BLaER1 (cell line): ENCODE data around the gene MTHFD1.

Experiments used
- H3K27ac ChIP-seq: shearing (Covaris generic); formaldehyde crosslinking; 2 replicates; pipeline ENCODE4 v1.8.1; 2022
- H3K27me3 ChIP-seq: shearing (Covaris generic); formaldehyde crosslinking; 2 replicates; pipeline ENCODE4 v1.8.1; 2022
- H3K36me3 ChIP-seq: shearing (Covaris generic); formaldehyde crosslinking; 2 replicates; pipeline ENCODE4 v1.8.1; 2022
- H3K4me1 ChIP-seq: shearing (Covaris generic); formaldehyde crosslinking; 2 replicates; pipeline ENCODE4 v1.8.1; 2022
- H3K4me2 ChIP-seq: shearing (Covaris generic); formaldehyde crosslinking; 2 replicates; pipeline ENCODE4 v1.8.1; 2022
- H3K4me3 ChIP-seq: shearing (Covaris generic); formaldehyde crosslinking; 2 replicates; pipeline ENCODE4 v1.8.1; 2022
- H3K9ac ChIP-seq: shearing (Covaris generic); formaldehyde crosslinking; 2 replicates; pipeline ENCODE4 v1.8.1; 2022
- H3K9me3 ChIP-seq: shearing (Covaris generic); formaldehyde crosslinking; 2 replicates; pipeline ENCODE4 v1.8.1; 2022
- H4K20me1 ChIP-seq: shearing (Covaris generic); formaldehyde crosslinking; 2 replicates; pipeline ENCODE4 v1.8.1; 2022
- Cebpa-rat ChIP-seq: shearing (Covaris generic); IDR thresholded peaks from 2 replicates; pipeline ENCODE4 v1.8.1; 2022

MTHFD1 gene

DNA sequence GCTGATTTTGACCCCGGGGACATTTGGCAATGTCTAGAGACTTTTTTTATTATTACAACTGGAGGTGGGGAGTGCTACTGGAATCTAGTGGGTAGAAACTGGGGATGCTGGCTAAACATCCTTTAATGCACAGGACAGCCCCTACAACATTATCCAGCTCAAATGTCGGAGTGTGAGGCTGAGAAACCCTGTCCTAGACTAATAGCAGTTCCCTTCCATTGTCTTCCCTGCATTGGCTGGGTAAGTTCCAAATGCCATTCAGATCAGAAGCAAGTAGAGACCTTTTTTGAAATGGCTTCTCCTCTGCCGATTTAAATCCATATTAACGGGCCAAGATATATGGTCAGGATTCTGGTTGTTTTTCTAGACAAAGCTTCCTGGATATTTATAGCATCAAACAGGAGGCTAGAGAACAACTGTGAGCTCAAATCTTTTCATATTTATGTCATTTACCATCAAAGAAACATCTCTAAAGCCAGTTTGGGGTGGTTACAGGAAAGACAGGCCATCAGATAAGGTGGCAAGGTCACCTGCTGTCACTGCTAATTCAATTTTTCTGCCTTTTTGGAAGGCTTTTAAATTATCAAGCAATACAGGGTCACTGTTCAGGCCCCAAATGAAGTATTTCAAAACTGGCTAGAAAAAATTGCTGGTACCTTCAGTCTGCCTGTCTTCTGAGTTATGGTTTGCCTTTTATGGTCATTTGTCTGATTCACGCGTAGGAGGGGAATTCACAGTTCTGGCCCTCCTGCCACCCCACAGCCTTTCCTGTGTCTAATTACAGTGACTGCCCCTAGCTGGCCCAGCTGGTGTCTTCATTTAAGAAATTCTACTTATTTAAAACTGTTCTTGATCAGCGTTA, 57.1 kb downstream of the MTHFD1 start:
- Histone ChIP-seq H3K9me3 (no peaks in the 10 kb centered on the region), H3K4me2 (no peak overlapping the region), H3K36me3 (peaks cover 95% of the 10 kb centered on the region), H3K27ac (no peak overlapping the region), H3K27me3 (no peaks in the 10 kb centered on the region), H4K20me1 (no peaks in the 10 kb centered on the region), H3K4me1 (no peaks in the 10 kb centered on the region), H3K9ac (no peak overlapping the region), H3K4me3 (no peak overlapping the region)
- no peak for TF ChIP-seq Cebpa-rat

- no peak for TF ChIP-seq Cebpa-rat
- Histone ChIP-seq H3K9ac (no peak overlapping the region), H3K27ac (no peak overlapping the region), H4K20me1 (no peaks in the 10 kb centered on the region), H3K36me3 (peaks cover 93% of the 10 kb centered on the region), H3K27me3 (no peaks in the 10 kb centered on the region), H3K4me3 (no peak overlapping the region), H3K9me3 (no peaks in the 10 kb centered on the region), H3K4me1 (no peaks in the 10 kb centered on the region), H3K4me2 (no peak overlapping the region)
Observed at GRCh38 chr14:64447876-64448670, 59.9 kb downstream of the MTHFD1 start.

- Histone ChIP-seq H3K4me3 (no peak overlapping the region), H3K4me1 (no peaks in the 10 kb centered on the region), H3K9me3 (no peaks in the 10 kb centered on the region), H3K36me3 (peaks cover 94% of the 10 kb centered on the region), H3K9ac (no peak overlapping the region), H4K20me1 (no peaks in the 10 kb centered on the region), H3K27me3 (no peaks in the 10 kb centered on the region), H3K27ac (no peak overlapping the region), H3K4me2 (no peak overlapping the region)
- no peak for TF ChIP-seq Cebpa-rat
Observed at GRCh38 chr14:64450255-64450654, 62.1 kb downstream of the MTHFD1 start.

DNA sequence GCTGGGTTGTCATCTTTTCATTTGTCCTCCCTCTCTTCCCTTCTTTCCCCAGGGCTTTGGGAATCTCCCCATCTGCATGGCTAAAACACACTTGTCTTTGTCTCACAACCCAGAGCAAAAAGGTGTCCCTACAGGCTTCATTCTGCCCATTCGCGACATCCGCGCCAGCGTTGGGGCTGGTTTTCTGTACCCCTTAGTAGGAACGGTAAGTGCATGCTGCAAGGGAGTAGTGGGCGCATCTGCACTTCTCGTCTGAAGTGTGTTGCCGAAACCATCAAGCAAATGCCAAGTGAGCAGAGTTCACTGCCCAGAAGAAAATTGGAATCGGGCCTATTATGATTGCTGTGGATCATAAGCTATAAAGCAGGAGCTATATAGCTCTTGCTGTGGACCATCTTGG, 66.5 kb downstream of the MTHFD1 start:
- H3K9me3 ChIP-seq = no peaks in the 10 kb centered on the region
- H3K9ac ChIP-seq = no peak overlapping the region
- TF ChIP-seq Cebpa-rat = no peak
- H3K4me1 ChIP-seq = peaks cover 15% of the 10 kb centered on the region
- no peak overlapping the region for H3K4me3 ChIP-seq
- H3K36me3 ChIP-seq = peaks cover 90% of the 10 kb centered on the region
- H3K27ac ChIP-seq = no peak overlapping the region
- no peaks in the 10 kb centered on the region for H3K27me3 ChIP-seq
- no peaks in the 10 kb centered on the region for H4K20me1 ChIP-seq
- no peak overlapping the region for H3K4me2 ChIP-seq

GRCh38 chr14:64459405-64460136, 71.4 kb downstream of the MTHFD1 start:
- Histone ChIP-seq H3K4me2 (no peak overlapping the region), H3K27me3 (no peaks in the 10 kb centered on the region), H4K20me1 (peaks cover 9% of the 10 kb centered on the region), H3K9me3 (no peaks in the 10 kb centered on the region), H3K9ac (no peak overlapping the region), H3K4me3 (no peak overlapping the region), H3K27ac (no peak overlapping the region), H3K4me1 (peaks cover 20% of the 10 kb centered on the region), H3K36me3 (peaks cover 67% of the 10 kb centered on the region)
- no peak for TF ChIP-seq Cebpa-rat

- peaks cover 20% of the 10 kb centered on the region for H4K20me1 ChIP-seq
- H3K9ac ChIP-seq = no peak overlapping the region
- H3K36me3 ChIP-seq = peaks cover 50% of the 10 kb centered on the region
- H3K27me3 ChIP-seq = peaks cover 6% of the 10 kb centered on the region; the same call in 1 of the 2 replicates
- no peaks in the 10 kb centered on the region for H3K9me3 ChIP-seq
- TF ChIP-seq Cebpa-rat = no peak
- H3K4me1 ChIP-seq = peaks cover 30% of the 10 kb centered on the region
- no peak overlapping the region for H3K4me3 ChIP-seq
- H3K4me2 ChIP-seq = no peak overlapping the region
- no peak overlapping the region for H3K27ac ChIP-seq
Observed at GRCh38 chr14:64461221-64461620, 73.1 kb downstream of the MTHFD1 start.

DNA sequence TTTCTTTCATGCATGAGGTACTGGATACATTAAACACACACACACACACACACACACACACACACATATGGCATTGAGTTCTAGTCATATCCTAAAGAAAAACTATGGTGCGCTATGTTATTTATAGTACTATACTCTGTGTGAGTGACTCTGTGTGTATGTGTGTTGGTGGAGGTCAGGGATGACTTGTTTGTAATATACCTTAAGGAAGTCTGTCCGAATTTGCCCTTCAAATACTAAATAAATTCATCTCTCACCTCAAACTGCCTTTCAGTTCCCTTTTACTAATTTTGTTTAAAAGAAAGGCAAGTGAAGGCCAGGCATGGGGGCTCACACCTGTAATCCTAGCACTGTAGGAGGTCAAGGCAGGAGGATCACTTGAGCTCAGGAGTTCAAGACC, 75.0 kb downstream of the MTHFD1 start:
- no peak overlapping the region for H3K27ac ChIP-seq
- TF ChIP-seq Cebpa-rat = no peak
- H3K9me3 ChIP-seq = no peaks in the 10 kb centered on the region
- H3K36me3 ChIP-seq = peaks cover 39% of the 10 kb centered on the region
- peaks cover 22% of the 10 kb centered on the region for H3K4me1 ChIP-seq
- peaks cover 6% of the 10 kb centered on the region; the same call in 1 of the 2 replicates for H3K27me3 ChIP-seq
- H3K4me3 ChIP-seq = no peak overlapping the region
- H3K9ac ChIP-seq = no peak overlapping the region
- H4K20me1 ChIP-seq = peaks cover 37% of the 10 kb centered on the region
- H3K4me2 ChIP-seq = no peak overlapping the region

DNA sequence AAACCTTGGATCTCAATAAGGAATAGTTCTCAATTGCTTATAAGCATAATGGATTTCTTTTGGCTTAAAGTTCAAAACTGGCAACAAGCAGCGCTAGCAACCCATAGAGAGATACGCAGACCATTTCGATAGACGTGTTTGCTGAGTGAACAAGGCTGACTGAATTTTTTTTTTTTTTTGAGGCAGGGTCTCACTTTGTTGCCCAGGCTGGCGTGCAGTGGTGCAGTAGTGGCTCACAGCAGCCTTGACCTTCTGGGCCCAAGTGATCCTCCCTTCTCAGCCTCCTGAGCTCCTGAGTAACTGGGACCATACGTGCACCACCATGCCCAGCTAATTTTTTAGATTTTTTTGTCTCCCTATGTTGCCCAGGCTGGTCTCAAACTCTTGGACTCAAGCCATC, 75.7 kb downstream of the MTHFD1 start:
- Histone ChIP-seq H3K4me3 (no peak overlapping the region), H3K4me2 (peak overlapping the region; percentile 86; the same call in 1 of the 2 replicates)
- no peak for TF ChIP-seq Cebpa-rat

GRCh38 chr14:64464651-64465050, 76.5 kb downstream of the MTHFD1 start:
- H3K9me3 ChIP-seq = no peaks in the 10 kb centered on the region
- TF ChIP-seq Cebpa-rat = no peak
- H4K20me1 ChIP-seq = peaks cover 47% of the 10 kb centered on the region
- H3K4me3 ChIP-seq = peak overlapping the region; percentile 66
- H3K36me3 ChIP-seq = peaks cover 24% of the 10 kb centered on the region
- peaks cover 6% of the 10 kb centered on the region; the same call in 1 of the 2 replicates for H3K27me3 ChIP-seq
- H3K4me1 ChIP-seq = peaks cover 14% of the 10 kb centered on the region
- peak overlapping the region; percentile 57; the same call in 1 of the 2 replicates for H3K9ac ChIP-seq
- H3K4me2 ChIP-seq = peak overlapping the region; percentile 86
- H3K27ac ChIP-seq = no peak overlapping the region

More for the DNA sequence above, 75.7 kb downstream of the MTHFD1 start:
- no peaks in the 10 kb centered on the region for H3K9me3 ChIP-seq
- no peak overlapping the region for H3K9ac ChIP-seq
- peaks cover 32% of the 10 kb centered on the region for H3K36me3 ChIP-seq
- no peak overlapping the region for H3K27ac ChIP-seq
- H3K4me1 ChIP-seq = peaks cover 15% of the 10 kb centered on the region
- H4K20me1 ChIP-seq = peaks cover 44% of the 10 kb centered on the region
- H3K27me3 ChIP-seq = peaks cover 6% of the 10 kb centered on the region; the same call in 1 of the 2 replicates
